ENCODE measurements around the gene KCNJ14.
"Not testable (repeated sequence)": the region's sequence is repeated elsewhere in the genome, so short reads cannot be mapped to it uniquely, and the experiment has no call there.

The KCNJ14 gene

GRCh38 chr19:48473161-48473966, 18.0 kb downstream of the KCNJ14 start:
- no peak for DNase-seq

DNA sequence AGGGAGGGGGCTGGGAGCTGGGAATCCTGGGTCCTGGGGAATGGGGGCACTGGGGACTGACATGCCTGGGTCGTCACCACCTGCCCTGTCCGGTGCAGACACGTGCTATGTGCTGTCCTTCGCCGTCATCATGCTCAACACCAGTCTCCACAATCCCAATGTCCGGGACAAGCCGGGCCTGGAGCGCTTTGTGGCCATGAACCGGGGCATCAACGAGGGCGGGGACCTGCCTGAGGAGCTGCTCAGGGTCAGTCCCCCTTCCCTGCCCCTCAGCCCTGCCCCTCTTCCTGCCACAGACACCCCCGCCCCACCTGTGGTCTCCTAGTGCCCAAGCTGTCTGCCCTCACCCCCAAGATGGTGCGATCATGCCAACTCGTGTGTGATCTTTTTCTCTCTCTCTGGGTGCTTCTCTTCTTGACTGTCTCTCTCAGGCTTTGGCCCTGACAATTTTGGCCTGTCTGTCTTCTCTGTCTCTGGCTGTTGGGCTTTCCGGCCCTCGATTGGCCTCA, 18.8 kb downstream of the KCNJ14 start:
- no peak for DNase-seq

- DNase-seq = no peak
Observed at GRCh38 chr19:48475369-48476068, 20.1 kb downstream of the KCNJ14 start.

- DNase-seq = no peak
Observed at GRCh38 chr19:48476176-48476575, 20.8 kb downstream of the KCNJ14 start.

DNA sequence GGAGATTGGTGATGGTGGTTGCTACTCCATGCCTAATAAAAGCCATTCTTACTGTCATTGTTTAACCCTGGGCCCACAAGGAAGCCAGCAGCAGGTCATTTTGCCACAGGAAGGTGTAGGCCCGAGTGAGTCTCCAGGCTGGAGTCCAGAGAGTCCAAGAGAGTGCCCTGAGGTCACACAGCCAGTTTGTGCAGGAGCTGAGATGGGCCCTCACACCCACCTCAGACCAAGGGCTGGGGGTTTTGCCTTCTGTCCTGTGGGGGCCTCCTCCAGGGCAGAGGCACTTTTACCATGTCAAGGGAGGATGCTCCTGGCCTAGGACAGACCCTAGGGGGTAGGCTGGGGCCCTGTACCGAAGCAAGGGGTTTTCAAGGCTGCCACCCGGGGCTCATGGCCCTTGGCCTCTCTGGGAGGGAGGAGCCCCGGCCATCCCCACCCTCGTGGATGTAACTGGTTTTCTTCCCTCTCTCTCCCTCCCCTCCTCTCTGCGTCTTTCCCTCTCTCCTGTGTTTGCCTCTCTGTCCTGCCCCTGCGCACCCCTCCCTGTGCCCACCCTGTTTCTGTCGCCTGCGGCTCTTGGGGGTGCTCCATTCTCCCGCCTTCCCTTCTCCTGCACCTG, 21.8 kb downstream of the KCNJ14 start:
- no peak for DNase-seq

DNA sequence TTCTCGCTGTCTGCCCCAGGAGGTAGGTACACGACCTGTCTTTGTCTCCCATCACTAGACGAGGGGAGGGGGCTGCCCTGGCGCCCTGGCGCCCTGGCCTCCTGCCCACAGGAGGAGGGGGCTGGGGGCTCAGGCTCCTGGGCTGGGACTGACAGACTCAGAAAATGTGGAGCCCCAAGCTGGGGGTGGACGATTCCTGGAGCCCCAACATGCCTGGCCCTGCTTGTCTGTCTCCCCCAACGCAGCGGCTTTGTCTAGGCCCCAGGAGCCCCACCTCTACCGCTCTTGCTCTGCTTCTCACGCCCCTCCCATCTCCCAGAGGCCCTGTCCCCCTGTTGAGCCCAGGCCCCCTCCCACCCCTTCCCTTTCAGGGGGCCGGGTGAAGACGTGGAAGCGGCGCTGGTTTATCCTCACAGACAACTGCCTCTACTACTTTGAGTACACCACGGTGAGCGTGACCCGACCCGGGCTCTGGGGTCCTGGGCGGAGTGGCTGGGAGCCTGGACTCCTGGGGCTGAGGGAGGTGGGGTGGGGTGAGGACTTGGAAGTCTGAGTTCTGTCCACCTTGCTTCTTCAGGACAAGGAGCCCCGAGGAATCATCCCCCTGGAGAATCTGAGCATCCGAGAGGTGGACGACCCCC, 22.4 kb downstream of the KCNJ14 start:
- no peak for DNase-seq

GRCh38 chr19:48478339-48479256, 23.2 kb downstream of the KCNJ14 start:
- no peak for DNase-seq

DNA sequence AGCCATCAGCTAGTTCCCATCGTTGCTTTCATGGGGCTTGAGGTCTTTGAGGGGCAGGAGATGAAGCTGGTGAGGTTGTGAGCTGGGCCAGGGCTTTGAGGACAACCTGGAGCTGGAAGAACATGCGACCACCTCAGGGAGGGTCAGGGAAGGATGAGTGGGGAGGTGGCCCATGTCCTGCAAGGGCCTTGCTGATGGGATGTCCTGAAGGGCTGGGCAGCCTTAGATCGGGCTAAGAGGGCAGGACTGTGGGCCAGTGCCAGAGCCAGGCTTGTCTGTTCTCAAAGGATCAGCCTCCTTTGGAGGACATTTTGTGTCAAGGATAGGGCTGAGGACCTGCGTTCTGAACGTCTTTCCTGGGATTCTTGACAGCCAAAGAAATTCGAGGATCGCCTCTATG, 24.3 kb downstream of the KCNJ14 start:
- DNase-seq = no peak

GRCh38 chr19:48480183-48480557, 24.8 kb downstream of the KCNJ14 start:
- DNase-seq = no peak

DNA sequence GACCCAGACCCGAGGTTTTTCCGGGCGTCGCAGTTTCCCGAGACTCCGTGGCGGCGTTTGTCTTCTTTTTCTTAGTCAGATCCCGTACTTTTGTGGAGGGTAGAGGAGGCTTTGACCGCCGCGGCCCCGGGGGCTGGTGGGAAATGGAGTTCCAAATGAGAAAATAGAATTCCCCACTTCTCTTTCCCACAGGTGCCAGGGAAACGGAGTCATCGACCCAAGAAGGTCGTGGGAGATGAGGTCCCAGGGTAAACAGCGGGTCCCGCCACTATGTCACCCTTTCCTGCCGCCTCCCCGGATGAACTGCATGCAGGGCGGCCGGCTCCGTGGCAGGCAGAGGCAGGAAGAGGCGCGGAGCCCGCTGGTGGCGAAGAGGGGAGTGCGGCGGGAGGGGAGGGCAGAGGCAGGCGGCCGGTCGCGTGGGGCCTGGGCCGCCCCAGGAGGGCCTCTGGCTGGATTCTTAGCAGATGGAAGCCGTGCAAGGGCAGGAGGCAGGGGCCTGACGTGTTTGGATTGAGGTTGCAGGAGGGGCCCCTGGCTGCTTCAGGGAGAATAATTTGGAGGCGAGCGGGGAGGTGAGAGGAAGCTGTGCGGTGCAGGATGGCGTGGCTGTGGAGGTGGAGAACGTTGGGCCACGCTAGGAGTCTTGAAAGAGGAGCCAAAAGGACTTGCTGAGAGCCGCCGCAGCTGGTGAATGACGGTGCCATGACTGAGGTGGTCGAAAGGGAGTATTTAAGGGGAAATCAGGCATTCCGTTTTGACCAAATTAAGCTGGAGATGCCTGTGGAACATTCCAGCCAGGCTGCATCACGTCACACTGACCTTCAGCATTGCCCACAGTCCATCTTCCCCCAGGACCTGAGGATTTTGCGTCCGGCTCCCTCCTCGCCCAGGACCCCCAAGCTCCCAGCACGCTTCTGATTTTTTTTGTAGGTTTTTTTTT, 25.5 kb downstream of the KCNJ14 start:
- peak; percentile 58 for DNase-seq

DNA sequence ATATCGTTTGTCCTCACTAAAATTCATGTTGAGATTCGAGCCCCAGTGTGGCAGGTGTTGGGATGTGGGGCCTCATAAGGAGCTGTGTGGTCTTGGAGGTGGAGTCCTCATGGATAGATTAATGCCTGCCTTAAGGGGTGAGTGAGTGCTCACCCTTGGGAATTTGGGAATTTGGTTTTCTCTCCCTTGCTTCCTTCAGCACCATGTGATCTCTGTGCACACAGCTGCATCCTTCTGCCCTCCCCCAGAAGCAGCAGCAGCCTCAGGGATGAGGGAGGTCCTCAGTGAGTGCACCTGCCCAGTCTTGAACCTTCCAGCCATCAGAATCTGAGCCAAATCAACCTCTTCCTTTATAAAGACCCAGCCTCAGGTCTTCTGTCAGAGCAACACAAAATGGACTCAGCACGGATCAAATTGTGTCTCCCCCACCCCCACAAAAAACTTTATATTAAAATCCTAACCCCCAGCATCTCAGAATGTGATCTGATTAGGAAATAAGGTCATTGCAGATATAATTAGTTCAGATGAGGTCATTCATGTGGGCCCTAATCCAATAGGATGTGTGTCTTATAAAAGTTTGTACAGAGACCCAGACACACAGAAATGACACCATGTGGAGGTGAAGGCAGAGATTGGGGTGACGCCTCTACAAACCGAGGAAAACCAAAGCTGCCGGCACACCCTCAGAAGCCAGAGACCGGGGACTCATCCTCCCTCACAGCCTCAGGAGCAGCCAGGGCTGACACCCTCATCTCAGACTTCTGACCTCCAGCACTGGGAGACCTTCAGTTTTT, 26.7 kb downstream of the KCNJ14 start:
- DNase-seq = no peak

DNA sequence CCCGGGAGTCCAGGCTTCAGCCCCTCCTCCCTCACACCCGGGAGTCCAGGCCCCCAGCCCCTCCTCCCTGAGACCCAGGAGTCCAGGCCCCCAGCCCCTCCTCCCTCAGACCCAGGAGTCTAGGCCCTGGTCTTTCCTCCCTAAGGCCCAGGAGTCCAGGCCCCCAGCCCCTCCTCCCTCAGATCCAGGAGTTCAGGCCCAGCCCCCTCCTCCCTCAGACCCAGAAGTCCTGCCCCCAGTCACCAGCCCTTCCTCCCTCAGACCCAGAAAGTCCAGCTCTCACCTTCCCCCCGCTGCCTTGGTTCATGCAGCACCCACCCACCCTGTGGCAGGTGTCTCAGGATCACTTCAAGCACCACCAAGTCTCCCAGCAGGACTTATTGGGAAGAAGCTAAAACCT, 27.9 kb downstream of the KCNJ14 start:
- no peak for DNase-seq

- no peak for DNase-seq
Observed at GRCh38 chr19:48484247-48484893, 29.0 kb downstream of the KCNJ14 start.

DNA sequence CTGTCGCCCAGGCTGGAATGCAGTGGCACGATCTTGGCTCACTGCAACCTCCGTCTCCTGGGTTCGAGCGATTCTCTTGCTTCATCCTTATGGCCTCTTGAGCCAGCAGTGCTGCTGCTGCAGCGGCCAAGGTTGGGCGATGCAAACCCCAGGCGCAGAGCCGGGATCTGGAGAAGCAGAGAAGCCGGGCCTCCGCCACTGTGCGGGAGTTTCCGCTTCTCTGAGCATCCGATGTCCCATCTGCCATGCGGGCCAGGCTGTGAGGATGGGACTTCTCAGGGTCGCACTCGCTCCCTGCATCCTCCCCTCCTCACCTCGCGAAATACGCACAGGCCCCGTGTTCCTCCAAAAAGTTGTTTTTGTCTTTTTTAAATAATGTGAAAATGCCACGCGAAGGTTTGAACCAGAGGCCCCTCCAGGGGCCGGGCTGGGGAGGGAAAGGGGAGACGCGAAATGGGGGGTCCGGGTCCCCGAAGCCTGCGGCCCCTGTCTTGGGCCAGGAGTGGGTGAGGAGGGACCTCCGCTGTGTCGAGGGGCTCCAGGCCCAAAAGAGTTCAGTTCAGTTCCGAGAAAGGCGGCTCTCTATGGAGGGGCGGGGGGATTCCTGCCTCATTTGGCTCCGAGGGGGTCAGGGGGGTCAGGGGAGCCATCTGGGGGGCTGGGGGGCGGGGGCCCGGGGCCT, 29.7 kb downstream of the KCNJ14 start:
- no peak for DNase-seq

DNA sequence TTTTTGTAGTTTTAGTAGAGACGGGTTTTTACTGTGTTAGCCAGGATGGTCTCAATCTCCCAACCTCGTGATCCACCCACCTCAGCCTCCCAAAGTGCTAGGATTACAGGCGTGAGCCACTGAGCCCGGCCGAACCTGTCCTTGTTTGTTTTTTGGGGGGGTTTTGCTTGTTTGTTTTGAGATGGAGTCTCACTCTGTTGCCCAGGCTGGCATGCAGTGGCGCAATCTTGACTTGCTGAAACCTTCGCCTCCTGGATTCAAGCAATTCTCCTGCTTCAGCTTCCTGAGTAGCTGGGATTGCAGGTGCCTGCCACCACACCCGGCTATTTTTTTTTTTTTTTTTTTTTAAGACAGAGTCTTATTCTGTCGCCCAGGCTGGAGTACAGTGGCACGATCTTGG, 31.3 kb downstream of the KCNJ14 start:
- DNase-seq = not testable (repeated sequence)

GRCh38 chr19:48487544-48487943, 32.2 kb downstream of the KCNJ14 start:
- DNase-seq = no peak

- DNase-seq = no peak
Observed at GRCh38 chr19:48487948-48488347, 32.6 kb downstream of the KCNJ14 start.

DNA sequence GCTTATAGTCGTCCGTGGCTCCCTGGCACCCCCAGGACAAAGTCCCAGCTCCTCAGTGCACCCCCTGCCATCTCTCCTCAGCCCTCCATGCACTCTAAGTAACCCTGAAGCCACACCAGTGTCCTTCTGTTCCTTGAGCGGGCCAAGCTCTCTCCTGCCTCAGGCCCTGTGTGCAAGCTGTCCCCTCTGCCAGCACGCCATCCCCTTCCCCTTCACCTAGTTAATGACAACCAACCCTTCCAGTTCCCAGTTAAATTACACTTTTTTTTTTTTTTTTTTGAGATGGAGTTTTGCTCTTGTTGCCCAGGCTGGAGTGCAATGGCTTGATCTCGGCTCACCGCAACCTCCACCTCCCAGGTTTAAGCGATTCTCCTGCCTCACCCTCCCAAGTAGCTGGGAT, 33.1 kb downstream of the KCNJ14 start:
- DNase-seq = not testable (repeated sequence)
